ENCODE measurements around the gene QKI.

QKI gene

DNA sequence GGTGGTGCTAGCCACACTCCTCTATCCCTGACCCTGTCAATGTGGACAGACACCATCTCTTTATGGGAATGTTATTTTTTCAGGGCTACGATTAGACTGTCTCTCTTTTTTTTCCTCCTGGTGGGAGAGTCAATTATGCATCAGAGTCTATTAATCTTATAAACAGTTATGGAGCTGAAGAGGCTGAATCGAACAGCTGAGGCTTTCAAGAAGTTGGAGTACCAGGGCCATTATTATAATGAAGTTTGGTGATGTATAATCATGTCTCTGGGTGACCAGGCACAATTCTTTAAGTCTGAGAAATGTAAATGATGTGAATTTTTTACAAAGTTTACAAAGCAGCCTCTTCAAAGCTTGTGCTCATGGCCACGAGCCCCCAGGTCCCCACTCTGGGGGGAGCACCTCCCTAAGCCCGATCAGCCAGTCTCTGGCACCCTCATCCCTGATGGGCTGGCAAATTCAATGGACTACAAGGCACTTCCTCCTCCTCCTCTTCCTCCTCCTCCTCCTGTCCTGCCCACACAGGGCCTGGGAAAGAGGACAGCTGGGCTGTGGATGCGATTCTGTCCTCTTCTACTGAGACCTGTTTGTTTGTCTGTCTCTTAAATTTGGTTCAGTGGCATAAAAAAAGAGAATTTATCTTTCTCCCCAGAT is 43.9 kb upstream of the QKI start:
- TF ChIP-seq, protein P1, sequence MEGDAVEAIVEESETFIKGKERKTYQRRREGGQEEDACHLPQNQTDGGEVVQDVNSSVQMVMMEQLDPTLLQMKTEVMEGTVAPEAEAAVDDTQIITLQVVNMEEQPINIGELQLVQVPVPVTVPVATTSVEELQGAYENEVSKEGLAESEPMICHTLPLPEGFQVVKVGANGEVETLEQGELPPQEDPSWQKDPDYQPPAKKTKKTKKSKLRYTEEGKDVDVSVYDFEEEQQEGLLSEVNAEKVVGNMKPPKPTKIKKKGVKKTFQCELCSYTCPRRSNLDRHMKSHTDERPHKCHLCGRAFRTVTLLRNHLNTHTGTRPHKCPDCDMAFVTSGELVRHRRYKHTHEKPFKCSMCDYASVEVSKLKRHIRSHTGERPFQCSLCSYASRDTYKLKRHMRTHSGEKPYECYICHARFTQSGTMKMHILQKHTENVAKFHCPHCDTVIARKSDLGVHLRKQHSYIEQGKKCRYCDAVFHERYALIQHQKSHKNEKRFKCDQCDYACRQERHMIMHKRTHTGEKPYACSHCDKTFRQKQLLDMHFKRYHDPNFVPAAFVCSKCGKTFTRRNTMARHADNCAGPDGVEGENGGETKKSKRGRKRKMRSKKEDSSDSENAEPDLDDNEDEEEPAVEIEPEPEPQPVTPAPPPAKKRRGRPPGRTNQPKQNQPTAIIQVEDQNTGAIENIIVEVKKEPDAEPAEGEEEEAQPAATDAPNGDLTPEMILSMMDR (IDR thresholded peaks at IDR 0.05): no peak
- DNase-seq: no peak
- no peaks in the 10 kb centered on the region for H3K27me3 ChIP-seq
- H3K4me3 ChIP-seq: no peak overlapping the region
- intact Hi-C loops (cut with DNase I; ENCODE audit: low total_unique reads): no loop called here
- H3K9me3 ChIP-seq: no peaks in the 10 kb centered on the region
- no peak overlapping the region for H3K27ac ChIP-seq
- H3K36me3 ChIP-seq: no peaks in the 10 kb centered on the region
- H3K4me1 ChIP-seq: no peaks in the 10 kb centered on the region

DNA sequence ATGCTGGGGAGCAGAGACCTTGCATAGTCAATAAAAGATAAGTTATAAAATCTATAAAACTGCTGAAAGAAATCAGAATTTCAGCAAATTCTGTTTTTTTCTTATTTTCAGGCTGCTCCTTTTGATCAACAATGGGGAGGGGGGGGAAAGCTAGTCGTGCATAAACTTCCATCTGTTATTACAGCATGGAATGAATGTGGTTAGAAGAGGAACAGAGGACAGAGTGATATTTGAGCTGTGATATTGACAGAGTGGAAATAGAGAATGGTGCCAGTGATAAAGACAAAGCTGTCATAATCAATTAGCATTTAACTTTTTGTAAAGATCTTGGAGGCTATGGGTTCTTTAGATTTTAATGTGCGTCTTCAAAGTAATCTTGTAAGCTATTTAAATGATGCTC is 43.4 kb upstream of the QKI start:
- TF ChIP-seq, protein P1 (IDR thresholded peaks at IDR 0.05): no peak
- no peak for DNase-seq
- Histone ChIP-seq H3K36me3 (no peaks in the 10 kb centered on the region), H3K9me3 (no peaks in the 10 kb centered on the region), H3K27ac (no peak overlapping the region), H3K4me1 (no peaks in the 10 kb centered on the region), H3K27me3 (no peaks in the 10 kb centered on the region), H3K4me3 (no peak overlapping the region)
- intact Hi-C loops (cut with DNase I; ENCODE audit: low total_unique reads): no loop called here

DNA sequence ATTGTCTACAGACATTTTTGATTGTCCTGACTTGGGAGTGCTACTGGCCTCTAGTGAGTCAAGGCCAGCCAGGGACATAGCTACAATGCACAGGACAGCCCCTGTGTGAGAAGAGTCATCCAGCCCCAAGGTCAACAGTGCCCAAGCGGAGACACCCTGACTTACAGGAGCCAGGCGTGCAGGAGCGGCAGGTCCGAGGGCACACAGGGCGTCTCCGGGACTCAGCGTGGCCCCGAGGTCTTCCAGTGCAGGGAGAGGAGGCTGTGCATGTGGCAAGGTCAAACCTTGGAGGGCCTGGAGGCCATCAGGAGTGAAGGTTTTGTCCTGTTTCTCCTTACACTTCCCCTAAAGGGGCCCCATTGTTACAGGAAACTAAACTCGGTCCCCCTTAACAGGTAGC is 41.3 kb upstream of the QKI start:
- TF ChIP-seq, protein P1 (IDR thresholded peaks at IDR 0.05): no peak
- no peak for DNase-seq
- no peaks in the 10 kb centered on the region for H3K27me3 ChIP-seq
- intact Hi-C loops (cut with DNase I; ENCODE audit: low total_unique reads): no loop called here
- H3K27ac ChIP-seq: no peak overlapping the region
- no peaks in the 10 kb centered on the region for H3K4me1 ChIP-seq
- H3K9me3 ChIP-seq: no peaks in the 10 kb centered on the region
- no peaks in the 10 kb centered on the region for H3K36me3 ChIP-seq
- H3K4me3 ChIP-seq: no peak overlapping the region

DNA sequence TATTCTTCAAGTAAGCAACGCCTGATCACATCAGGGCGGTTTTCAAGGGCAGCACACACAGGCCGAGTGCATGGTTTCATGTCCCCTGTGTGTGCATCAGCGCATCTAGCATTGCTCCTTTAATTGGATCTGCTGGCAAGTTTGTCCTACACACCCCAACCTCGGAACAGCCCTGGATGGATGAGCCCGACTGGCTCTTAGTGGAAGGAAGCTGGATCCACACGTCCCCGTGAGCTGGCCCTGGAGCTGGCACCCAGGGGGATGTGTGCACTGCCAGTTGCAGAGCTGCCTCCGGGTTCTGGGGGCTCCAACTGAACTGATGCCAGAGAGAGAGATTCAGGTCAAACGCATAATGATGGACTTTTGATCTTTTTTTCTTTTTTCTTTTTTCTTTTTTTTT is 39.2 kb upstream of the QKI start:
- intact Hi-C loops (cut with DNase I; ENCODE audit: low total_unique reads): no loop called here
- H3K27ac ChIP-seq: no peak overlapping the region
- H3K4me1 ChIP-seq: no peaks in the 10 kb centered on the region
- TF ChIP-seq, protein P1 (IDR thresholded peaks at IDR 0.05): no peak
- H3K9me3 ChIP-seq: no peaks in the 10 kb centered on the region
- no peak for DNase-seq
- H3K36me3 ChIP-seq: no peaks in the 10 kb centered on the region
- no peak overlapping the region for H3K4me3 ChIP-seq
- no peaks in the 10 kb centered on the region for H3K27me3 ChIP-seq

DNA sequence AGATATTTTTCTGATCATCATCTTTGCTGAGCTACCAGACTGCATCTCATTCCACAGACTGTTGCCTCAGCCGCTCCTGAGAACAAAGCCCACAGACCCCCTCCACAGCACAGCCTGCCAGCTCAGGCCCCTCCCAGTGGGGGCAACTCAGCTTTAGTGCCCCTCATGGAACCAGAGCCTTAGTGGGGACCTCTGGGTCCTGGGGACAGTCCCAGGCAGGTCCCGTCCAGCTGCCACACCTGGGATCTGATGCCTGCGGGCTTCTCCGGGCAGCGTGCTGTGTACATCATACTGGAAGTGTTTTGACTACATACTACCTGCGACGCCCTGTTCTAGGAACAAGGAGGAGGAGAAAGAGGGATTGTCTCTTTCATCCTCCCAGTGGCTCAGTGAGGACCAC is 38.3 kb upstream of the QKI start:
- no peak overlapping the region for H3K27ac ChIP-seq
- no peaks in the 10 kb centered on the region for H3K36me3 ChIP-seq
- H3K9me3 ChIP-seq: no peaks in the 10 kb centered on the region
- intact Hi-C loops (cut with DNase I; ENCODE audit: low total_unique reads): no loop called here
- TF ChIP-seq, protein P1 (IDR thresholded peaks at IDR 0.05): no peak
- H3K4me1 ChIP-seq: no peaks in the 10 kb centered on the region
- DNase-seq: no peak
- H3K27me3 ChIP-seq: no peaks in the 10 kb centered on the region
- no peak overlapping the region for H3K4me3 ChIP-seq

DNA sequence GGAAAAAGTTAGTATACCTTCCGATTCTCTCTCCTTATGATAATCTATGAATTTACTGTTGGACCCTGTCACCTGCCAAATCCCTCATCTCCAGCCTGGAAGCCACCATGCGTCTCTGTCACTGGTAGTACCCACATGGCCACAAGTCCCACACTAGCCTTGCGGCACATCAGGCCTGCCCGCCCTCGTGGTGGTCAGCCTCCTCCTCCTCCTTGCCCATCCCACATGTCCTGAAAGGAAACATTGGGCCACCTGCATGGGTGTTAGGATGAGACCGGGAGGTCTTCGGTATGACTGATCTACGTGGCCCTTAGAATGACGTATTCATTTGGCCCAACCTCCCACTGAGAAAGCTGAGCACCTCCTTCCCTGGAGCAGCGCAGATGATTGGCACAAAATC is 37.0 kb upstream of the QKI start:
- Histone ChIP-seq H3K9me3 (no peaks in the 10 kb centered on the region), H3K36me3 (no peaks in the 10 kb centered on the region), H3K4me3 (no peak overlapping the region), H3K4me1 (no peaks in the 10 kb centered on the region), H3K27ac (no peak overlapping the region), H3K27me3 (no peaks in the 10 kb centered on the region)
- no peak for DNase-seq
- intact Hi-C loops (cut with DNase I; ENCODE audit: low total_unique reads): no loop called here
- TF ChIP-seq, protein P1 (IDR thresholded peaks at IDR 0.05): no peak

Measured in tibial artery (tissue), 4 donors.